Fibroblast of villous mesenchyme (primary cell): ENCODE measurements around the gene CRYGD. TPM values are rescaled to one million over a fixed set of nuclear protein-coding genes. Genes with fewer than 3 reads are reported as not detected.
"Not testable (repeated sequence)": the region's sequence is repeated elsewhere in the genome, so short reads cannot be mapped to it uniquely, and the experiment has no call there.

ENCODE experiments used
- DNase-seq: peaks from one replicate; pipeline ENCODE4 v3.0.0-alpha.2; 2010; ENCODE audit warnings: low read depth
- H3K4me3 ChIP-seq: 2 replicates; pipeline ENCODE4 v1.5.1; 2011; ENCODE audit warnings: low read depth, mild to moderate bottlenecking, low read length
- total RNA-seq: library from RNA; depleted of rRNA; stranded (reverse); fragments of >200 nt; gene quantifications from 2 replicates; pipeline ENCODE4 v1.2.3, GENCODE V29; 2012
- TF ChIP-seq, protein P1 (sequence below): IDR thresholded peaks from 2 replicates; pipeline ENCODE4 v1.5.1; 2012; ENCODE audit warnings: low read depth, mild to moderate bottlenecking, low read length; ENCODE audit not compliant: insufficient read depth

Gene CRYGD
- total RNA-seq: not detected in 2 replicates

- DNase-seq, H3K4me3 ChIP-seq: not testable (repeated sequence)
These were observed at the start of gene CRYGD for GRCh38 chr2:208124013-208124715. TSS of gene CRYGD (minus strand) at chr2:208124524. CDS start at chr2:208124473, 51 bp downstream.

DNA sequence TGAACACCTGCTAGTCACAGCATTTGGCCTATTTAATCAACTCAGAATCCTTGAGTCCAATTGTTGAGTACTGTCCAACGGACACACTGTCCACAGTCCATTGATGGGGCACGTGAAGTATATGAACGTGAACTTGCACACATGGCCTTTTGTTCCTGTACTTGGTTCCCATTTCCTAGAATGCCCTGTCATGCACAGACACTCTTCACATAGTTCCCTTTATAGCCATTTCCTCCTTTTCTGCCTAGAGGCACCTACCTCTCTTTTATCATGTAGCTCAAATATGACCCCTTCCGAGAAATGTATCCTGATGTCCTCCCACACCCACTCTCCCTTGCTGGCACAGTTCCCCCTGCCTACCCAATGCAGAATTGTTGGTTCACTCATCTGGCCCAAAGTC is 47.8 kb upstream of the CRYGD start:
- TF ChIP-seq, protein P1, sequence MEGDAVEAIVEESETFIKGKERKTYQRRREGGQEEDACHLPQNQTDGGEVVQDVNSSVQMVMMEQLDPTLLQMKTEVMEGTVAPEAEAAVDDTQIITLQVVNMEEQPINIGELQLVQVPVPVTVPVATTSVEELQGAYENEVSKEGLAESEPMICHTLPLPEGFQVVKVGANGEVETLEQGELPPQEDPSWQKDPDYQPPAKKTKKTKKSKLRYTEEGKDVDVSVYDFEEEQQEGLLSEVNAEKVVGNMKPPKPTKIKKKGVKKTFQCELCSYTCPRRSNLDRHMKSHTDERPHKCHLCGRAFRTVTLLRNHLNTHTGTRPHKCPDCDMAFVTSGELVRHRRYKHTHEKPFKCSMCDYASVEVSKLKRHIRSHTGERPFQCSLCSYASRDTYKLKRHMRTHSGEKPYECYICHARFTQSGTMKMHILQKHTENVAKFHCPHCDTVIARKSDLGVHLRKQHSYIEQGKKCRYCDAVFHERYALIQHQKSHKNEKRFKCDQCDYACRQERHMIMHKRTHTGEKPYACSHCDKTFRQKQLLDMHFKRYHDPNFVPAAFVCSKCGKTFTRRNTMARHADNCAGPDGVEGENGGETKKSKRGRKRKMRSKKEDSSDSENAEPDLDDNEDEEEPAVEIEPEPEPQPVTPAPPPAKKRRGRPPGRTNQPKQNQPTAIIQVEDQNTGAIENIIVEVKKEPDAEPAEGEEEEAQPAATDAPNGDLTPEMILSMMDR: no peak
- H3K4me3 ChIP-seq: no peak overlapping the region
- DNase-seq: no peak

DNA sequence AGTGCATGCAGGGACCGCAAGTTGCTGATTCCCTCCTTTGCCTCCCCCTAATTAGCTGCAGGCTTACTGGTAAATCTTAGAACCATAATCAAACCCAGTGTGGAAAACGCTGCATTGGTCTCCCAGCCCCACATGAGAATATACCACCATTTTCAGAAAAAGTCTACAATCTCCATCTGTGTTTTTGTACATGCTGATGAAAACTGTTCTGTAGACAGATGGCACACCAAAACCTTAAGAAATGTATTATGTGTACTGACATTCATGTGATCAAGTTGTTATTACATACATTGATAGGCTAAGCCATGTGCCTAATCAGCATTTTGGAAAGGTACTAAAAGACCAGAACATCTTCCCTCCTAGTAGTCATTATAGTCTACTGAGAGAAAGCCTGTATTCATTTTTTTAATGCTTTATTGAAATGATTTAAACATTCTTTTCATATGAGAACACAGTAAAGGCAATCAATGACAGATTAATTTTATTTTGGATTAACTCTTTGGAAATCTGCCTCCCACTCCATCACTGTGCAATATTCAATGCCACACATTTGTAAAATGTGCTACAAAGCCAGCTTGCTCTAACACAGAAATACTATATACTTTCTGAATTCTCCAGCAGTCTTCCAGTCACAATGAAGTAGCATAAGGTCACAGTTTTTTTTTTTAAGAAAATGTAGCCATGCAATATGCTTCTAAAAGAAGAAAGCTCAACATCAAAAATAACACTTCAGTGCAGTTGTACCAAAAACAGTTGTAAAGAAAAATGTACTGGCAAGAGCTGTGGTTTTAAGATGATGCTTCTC is 40.8 kb upstream of the CRYGD start:
- DNase-seq: no peak
- no peak overlapping the region for H3K4me3 ChIP-seq
- TF ChIP-seq, protein P1: no peak

GRCh38 chr2:208163489-208163888 is 39.2 kb upstream of the CRYGD start, which contains the start of gene CRYGA:
TSS of gene CRYGA (minus strand) at chr2:208163589. CDS start at chr2:208163556, 33 bp downstream.
- TF ChIP-seq, protein P1: no peak
- DNase-seq: no peak
- H3K4me3 ChIP-seq: no peak within 1 kb of the TSS

- H3K4me3 ChIP-seq: no peak overlapping the region
- TF ChIP-seq, protein P1: no peak
- no peak for DNase-seq
These were observed 32.1 kb upstream of the CRYGD start for GRCh38 chr2:208156439-208156838.

GRCh38 chr2:208153156-208153555 is 28.8 kb upstream of the CRYGD start:
- TF ChIP-seq, protein P1: no peak
- no peak for DNase-seq

GRCh38 chr2:208150956-208151355 is 26.6 kb upstream of the CRYGD start:
- DNase-seq: no peak
- TF ChIP-seq, protein P1: no peak
- H3K4me3 ChIP-seq: no peak overlapping the region

More at GRCh38 chr2:208153156-208153555, 28.8 kb upstream of the CRYGD start:
- no peak overlapping the region for H3K4me3 ChIP-seq
